ENCODE measurements around the gene PRRC2B. TPM values are rescaled to one million over a fixed set of nuclear protein-coding genes. Genes with fewer than 3 reads are reported as not detected.
"Not testable (repeated sequence)": the region's sequence is repeated elsewhere in the genome, so short reads cannot be mapped to it uniquely, and the experiment has no call there.

Gene PRRC2B
- total RNA-seq, 2 donors from 2014 or later: 122 to 246 TPM

- not testable (repeated sequence) for ATAC-seq; H3K36me3 Mint-ChIP-seq; H3K9me3 Mint-ChIP-seq; H3K27me3 Mint-ChIP-seq; DNase-seq (ENCODE audit: low spot score)
- peak overlapping the region; percentile 82 to 85 for H3K27ac Mint-ChIP-seq
- H3K4me1 Mint-ChIP-seq (ENCODE audit: low read depth in 2 of 2): peaks cover 60 to 62% of the 10 kb centered on the region in 2 donors
- peak overlapping the region; percentile 91 for H3K4me3 Mint-ChIP-seq
Measured at GRCh38 chr9:131396099-131396479, 2.2 kb downstream of the PRRC2B start.

- H3K27ac Mint-ChIP-seq: peak overlapping the region; percentile 82 to 85
- H3K36me3 Mint-ChIP-seq: no peaks in the 10 kb centered on the region
- peak overlapping the region; percentile 91 for H3K4me3 Mint-ChIP-seq
- H3K27me3 Mint-ChIP-seq: no peaks in the 10 kb centered on the region
- H3K9me3 Mint-ChIP-seq: no peaks in the 10 kb centered on the region
- no peak for ATAC-seq
- DNase-seq (ENCODE audit: low spot score): no peak
- peaks cover 60 to 65% of the 10 kb centered on the region in 2 donors for H3K4me1 Mint-ChIP-seq (ENCODE audit: low read depth in 2 of 2)
Measured at GRCh38 chr9:131396626-131397025, 2.7 kb downstream of the PRRC2B start.

- no peaks in the 10 kb centered on the region for H3K36me3 Mint-ChIP-seq
- no peak for DNase-seq (ENCODE audit: low spot score)
- H3K9me3 Mint-ChIP-seq: no peaks in the 10 kb centered on the region
- ATAC-seq: no peak
- H3K4me3 Mint-ChIP-seq: peak overlapping the region; percentile 91
- H3K4me1 Mint-ChIP-seq (ENCODE audit: low read depth in 2 of 2): peaks cover 62 to 70% of the 10 kb centered on the region in 2 donors
- H3K27me3 Mint-ChIP-seq: no peaks in the 10 kb centered on the region
- peak overlapping the region; percentile 82 to 85 for H3K27ac Mint-ChIP-seq
Measured at GRCh38 chr9:131397100-131397790, 3.4 kb downstream of the PRRC2B start.

- Mint-ChIP-seq H3K27ac (peak overlapping the region; percentile 82 to 85), H3K9me3 (no peaks in the 10 kb centered on the region), H3K4me3 (peak overlapping the region; percentile 91), H3K27me3 (no peaks in the 10 kb centered on the region), H3K4me1 (ENCODE audit: low read depth in 2 of 2) (peaks cover 67 to 74% of the 10 kb centered on the region in 2 donors), H3K36me3 (no peaks in the 10 kb centered on the region)
- ATAC-seq (peak; percentile 30 to 51), DNase-seq (ENCODE audit: low spot score) (peak; percentile 65)
Measured at GRCh38 chr9:131398204-131398603, 4.3 kb downstream of the PRRC2B start.

- Mint-ChIP-seq H3K36me3 (no peaks in the 10 kb centered on the region), H3K4me1 (ENCODE audit: low read depth in 2 of 2) (peaks cover 71 to 76% of the 10 kb centered on the region in 2 donors), H3K27me3 (no peaks in the 10 kb centered on the region), H3K9me3 (no peaks in the 10 kb centered on the region), H3K27ac (peak overlapping the region; percentile 36 to 77), H3K4me3 (peak overlapping the region; percentile 43)
- ATAC-seq (no peak), DNase-seq (ENCODE audit: low spot score) (no peak)
Measured at GRCh38 chr9:131399972-131400371, 6.1 kb downstream of the PRRC2B start.

- Mint-ChIP-seq H3K36me3 (no peaks in the 10 kb centered on the region), H3K4me1 (ENCODE audit: low read depth in 2 of 2) (peaks cover 71 to 76% of the 10 kb centered on the region in 2 donors), H3K27ac (peak overlapping the region; percentile 36 to 77), H3K9me3 (no peaks in the 10 kb centered on the region), H3K4me3 (peak overlapping the region; percentile 43), H3K27me3 (no peaks in the 10 kb centered on the region)
- DNase-seq (ENCODE audit: low spot score): no peak
- no peak for ATAC-seq
Measured at GRCh38 chr9:131400627-131401026, 6.7 kb downstream of the PRRC2B start.

GRCh38 chr9:131402073-131402472 lies 8.2 kb downstream of the PRRC2B start:
- H3K36me3 Mint-ChIP-seq: no peaks in the 10 kb centered on the region
- peak overlapping the region; percentile 18 for H3K4me3 Mint-ChIP-seq
- no peaks in the 10 kb centered on the region for H3K27me3 Mint-ChIP-seq

GRCh38 chr9:131402738-131403492 lies 9.0 kb downstream of the PRRC2B start:
- DNase-seq (ENCODE audit: low spot score): no peak
- Mint-ChIP-seq H3K9me3 (no peaks in the 10 kb centered on the region), H3K4me3 (peak overlapping the region; percentile 18), H3K4me1 (ENCODE audit: low read depth in 2 of 2) (peaks cover 73 to 76% of the 10 kb centered on the region in 2 donors), H3K36me3 (no peaks in the 10 kb centered on the region), H3K27me3 (no peaks in the 10 kb centered on the region), H3K27ac (peak overlapping the region; percentile 36 to 67)
- no peak for ATAC-seq

More at GRCh38 chr9:131402073-131402472, 8.2 kb downstream of the PRRC2B start:
- peaks cover 73 to 76% of the 10 kb centered on the region in 2 donors for H3K4me1 Mint-ChIP-seq (ENCODE audit: low read depth in 2 of 2)
- ATAC-seq: no peak
- no peaks in the 10 kb centered on the region for H3K9me3 Mint-ChIP-seq
- peak overlapping the region; percentile 36 to 67 for H3K27ac Mint-ChIP-seq
- DNase-seq (ENCODE audit: low spot score): no peak

GRCh38 chr9:131403493-131403773 lies 9.5 kb downstream of the PRRC2B start:
- no peak for DNase-seq (ENCODE audit: low spot score)
- Mint-ChIP-seq H3K4me1 (ENCODE audit: low read depth in 2 of 2) (peaks cover 71 to 76% of the 10 kb centered on the region in 2 donors), H3K9me3 (no peaks in the 10 kb centered on the region), H3K27ac (no peak overlapping the region), H3K4me3 (no peak overlapping the region), H3K27me3 (no peaks in the 10 kb centered on the region), H3K36me3 (no peaks in the 10 kb centered on the region)
- ATAC-seq: no peak

GRCh38 chr9:131404581-131404980 lies 10.7 kb downstream of the PRRC2B start:
- peak overlapping the region; percentile 95 to 98 for H3K27ac Mint-ChIP-seq

GRCh38 chr9:131404987-131405386 lies 11.1 kb downstream of the PRRC2B start:
- Mint-ChIP-seq H3K9me3 (no peaks in the 10 kb centered on the region), H3K4me1 (ENCODE audit: low read depth in 2 of 2) (peaks cover 72 to 81% of the 10 kb centered on the region in 2 donors), H3K36me3 (no peaks in the 10 kb centered on the region), H3K27ac (peak overlapping the region; percentile 95 to 98), H3K27me3 (no peaks in the 10 kb centered on the region), H3K4me3 (peak overlapping the region; percentile 85)
- no peak for DNase-seq (ENCODE audit: low spot score)
- ATAC-seq: peak; percentile 28 to 60

More at GRCh38 chr9:131404581-131404980, 10.7 kb downstream of the PRRC2B start:
- Mint-ChIP-seq H3K27me3 (no peaks in the 10 kb centered on the region), H3K4me3 (peak overlapping the region; percentile 85), H3K9me3 (no peaks in the 10 kb centered on the region), H3K36me3 (no peaks in the 10 kb centered on the region), H3K4me1 (ENCODE audit: low read depth in 2 of 2) (peaks cover 72 to 81% of the 10 kb centered on the region in 2 donors)
- DNase-seq (ENCODE audit: low spot score) (no peak), ATAC-seq (no peak)

- peak in 1 of 2 donors; percentile 41 for ATAC-seq
- peaks cover 73 to 81% of the 10 kb centered on the region in 2 donors for H3K4me1 Mint-ChIP-seq (ENCODE audit: low read depth in 2 of 2)
- DNase-seq (ENCODE audit: low spot score): no peak
- H3K27me3 Mint-ChIP-seq: no peaks in the 10 kb centered on the region
- no peaks in the 10 kb centered on the region for H3K36me3 Mint-ChIP-seq
- H3K4me3 Mint-ChIP-seq: peak overlapping the region; percentile 85
- no peaks in the 10 kb centered on the region for H3K9me3 Mint-ChIP-seq
- H3K27ac Mint-ChIP-seq: peak overlapping the region; percentile 95 to 98
Measured at GRCh38 chr9:131405428-131405827, 11.5 kb downstream of the PRRC2B start.

GRCh38 chr9:131405858-131406537 lies 12.1 kb downstream of the PRRC2B start:
- no peak for DNase-seq (ENCODE audit: low spot score)
- H3K9me3 Mint-ChIP-seq: no peaks in the 10 kb centered on the region
- ATAC-seq: no peak
- H3K27ac Mint-ChIP-seq: peak overlapping the region; percentile 95 to 98
- H3K4me1 Mint-ChIP-seq (ENCODE audit: low read depth in 2 of 2): peaks cover 74 to 84% of the 10 kb centered on the region in 2 donors
- no peaks in the 10 kb centered on the region for H3K27me3 Mint-ChIP-seq
- peak overlapping the region; percentile 85 for H3K4me3 Mint-ChIP-seq
- no peaks in the 10 kb centered on the region for H3K36me3 Mint-ChIP-seq
